Astrocyte (in vitro differentiated cells and primary cell): ENCODE data around the gene PRR5.

ENCODE experiments used
- EZH2 ChIP-seq: IDR thresholded peaks from 2 replicates; pipeline ENCODE4 v1.6.1; 2012; ENCODE audit warnings: mild to moderate bottlenecking, low read length, inconsistent platforms; ENCODE audit not compliant: insufficient read depth
- TF ChIP-seq, protein P1 (sequence below): IDR thresholded peaks from 2 replicates; pipeline ENCODE4 v1.5.1; 2011; ENCODE audit warnings: low read depth, mild to moderate bottlenecking, inconsistent platforms, low read length, moderate library complexity; ENCODE audit not compliant: insufficient read depth

DNA sequence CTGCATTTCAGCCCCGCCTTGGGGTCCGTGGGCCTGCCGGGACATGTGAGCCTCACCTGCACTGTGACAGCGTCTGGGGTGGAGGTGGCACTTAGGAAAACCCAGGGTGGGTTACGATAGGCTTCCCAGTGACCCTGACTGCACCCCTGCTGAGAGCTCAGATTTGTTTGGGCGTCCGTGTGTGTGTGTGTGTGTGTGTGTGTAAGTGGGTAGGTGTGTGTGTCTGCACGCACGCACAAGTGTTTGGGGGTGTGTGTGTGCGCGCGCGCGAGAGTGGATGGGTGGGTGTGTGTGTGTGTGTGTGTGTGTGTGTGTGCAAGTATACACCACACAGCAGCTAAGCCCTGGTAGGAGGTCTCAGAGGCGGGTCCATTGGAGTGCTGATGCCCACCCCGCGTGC lies 38.3 kb downstream of the PRR5 start:
- TF ChIP-seq, protein P1, sequence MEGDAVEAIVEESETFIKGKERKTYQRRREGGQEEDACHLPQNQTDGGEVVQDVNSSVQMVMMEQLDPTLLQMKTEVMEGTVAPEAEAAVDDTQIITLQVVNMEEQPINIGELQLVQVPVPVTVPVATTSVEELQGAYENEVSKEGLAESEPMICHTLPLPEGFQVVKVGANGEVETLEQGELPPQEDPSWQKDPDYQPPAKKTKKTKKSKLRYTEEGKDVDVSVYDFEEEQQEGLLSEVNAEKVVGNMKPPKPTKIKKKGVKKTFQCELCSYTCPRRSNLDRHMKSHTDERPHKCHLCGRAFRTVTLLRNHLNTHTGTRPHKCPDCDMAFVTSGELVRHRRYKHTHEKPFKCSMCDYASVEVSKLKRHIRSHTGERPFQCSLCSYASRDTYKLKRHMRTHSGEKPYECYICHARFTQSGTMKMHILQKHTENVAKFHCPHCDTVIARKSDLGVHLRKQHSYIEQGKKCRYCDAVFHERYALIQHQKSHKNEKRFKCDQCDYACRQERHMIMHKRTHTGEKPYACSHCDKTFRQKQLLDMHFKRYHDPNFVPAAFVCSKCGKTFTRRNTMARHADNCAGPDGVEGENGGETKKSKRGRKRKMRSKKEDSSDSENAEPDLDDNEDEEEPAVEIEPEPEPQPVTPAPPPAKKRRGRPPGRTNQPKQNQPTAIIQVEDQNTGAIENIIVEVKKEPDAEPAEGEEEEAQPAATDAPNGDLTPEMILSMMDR: no peak
- TF ChIP-seq EZH2: no peak
